GM12872 (cell line): Measurements from ENCODE around the gene AKR1C8.

Experiments used
- TF ChIP-seq, protein P1 (sequence below): IDR thresholded peaks from 3 replicates; pipeline ENCODE4 v1.5.1; 2011; ENCODE audit warnings: low read depth, mild to moderate bottlenecking, low read length, moderate library complexity; ENCODE audit not compliant: insufficient read depth

Gene AKR1C8

GRCh38 chr10:5210261-5210660, 25.3 kb upstream of the AKR1C8 start:
- TF ChIP-seq, protein P1, sequence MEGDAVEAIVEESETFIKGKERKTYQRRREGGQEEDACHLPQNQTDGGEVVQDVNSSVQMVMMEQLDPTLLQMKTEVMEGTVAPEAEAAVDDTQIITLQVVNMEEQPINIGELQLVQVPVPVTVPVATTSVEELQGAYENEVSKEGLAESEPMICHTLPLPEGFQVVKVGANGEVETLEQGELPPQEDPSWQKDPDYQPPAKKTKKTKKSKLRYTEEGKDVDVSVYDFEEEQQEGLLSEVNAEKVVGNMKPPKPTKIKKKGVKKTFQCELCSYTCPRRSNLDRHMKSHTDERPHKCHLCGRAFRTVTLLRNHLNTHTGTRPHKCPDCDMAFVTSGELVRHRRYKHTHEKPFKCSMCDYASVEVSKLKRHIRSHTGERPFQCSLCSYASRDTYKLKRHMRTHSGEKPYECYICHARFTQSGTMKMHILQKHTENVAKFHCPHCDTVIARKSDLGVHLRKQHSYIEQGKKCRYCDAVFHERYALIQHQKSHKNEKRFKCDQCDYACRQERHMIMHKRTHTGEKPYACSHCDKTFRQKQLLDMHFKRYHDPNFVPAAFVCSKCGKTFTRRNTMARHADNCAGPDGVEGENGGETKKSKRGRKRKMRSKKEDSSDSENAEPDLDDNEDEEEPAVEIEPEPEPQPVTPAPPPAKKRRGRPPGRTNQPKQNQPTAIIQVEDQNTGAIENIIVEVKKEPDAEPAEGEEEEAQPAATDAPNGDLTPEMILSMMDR = peak; percentile 46

DNA sequence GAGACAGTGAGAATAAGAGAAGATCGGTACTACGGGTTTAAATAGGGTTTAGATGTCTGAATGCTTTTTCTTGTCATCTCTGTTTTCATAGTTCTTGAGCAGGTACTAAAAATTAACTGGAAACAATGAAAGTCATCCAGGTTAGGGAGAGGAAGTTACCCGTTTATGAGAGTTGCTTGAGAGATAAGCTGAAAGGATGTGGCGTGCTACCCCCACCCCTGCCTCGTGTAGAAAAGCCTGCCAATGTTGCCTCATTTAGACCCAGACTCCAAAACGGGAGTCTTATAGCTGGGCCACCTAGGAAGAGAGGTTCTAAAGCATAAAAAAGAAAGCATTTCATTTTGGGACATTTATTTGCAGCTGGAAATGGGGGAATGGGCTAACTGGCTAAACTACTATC, 21.8 kb upstream of the AKR1C8 start:
- TF ChIP-seq, protein P1 = no peak

- TF ChIP-seq, protein P1 = 0 out of 3 replicates have a peak, but pooled peaks have one; percentile 21
Measured at GRCh38 chr10:5199398-5199797, 14.4 kb upstream of the AKR1C8 start.

GRCh38 chr10:5198386-5198785, 13.4 kb upstream of the AKR1C8 start:
- TF ChIP-seq, protein P1 = no peak

DNA sequence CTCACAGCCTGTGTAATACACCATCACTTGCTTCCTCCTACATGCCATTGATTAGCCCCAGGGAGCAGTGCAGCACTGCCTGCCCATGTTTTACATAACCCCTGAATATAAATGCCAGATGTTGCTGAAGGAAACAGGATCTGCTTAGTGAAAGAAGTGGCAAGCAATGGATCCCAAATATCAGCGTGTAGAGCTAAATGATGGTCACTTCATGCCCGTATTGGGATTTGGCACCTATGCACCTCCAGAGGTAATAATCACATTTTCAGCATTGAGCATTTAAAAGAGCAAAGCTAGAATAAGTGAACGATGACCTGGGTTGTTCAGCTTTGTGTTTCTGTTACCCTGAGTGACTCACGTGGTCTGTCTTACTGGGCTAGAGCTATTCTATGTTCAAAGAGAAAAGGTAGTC, 11.8 kb upstream of the AKR1C8 start, which contains the start of gene AKR1C4:
TSS of gene AKR1C4 (plus strand) at position 136 of the 412 bp plus-strand sequence. CDS start at position 167, 31 bp downstream.
- TF ChIP-seq, protein P1 = no peak

DNA sequence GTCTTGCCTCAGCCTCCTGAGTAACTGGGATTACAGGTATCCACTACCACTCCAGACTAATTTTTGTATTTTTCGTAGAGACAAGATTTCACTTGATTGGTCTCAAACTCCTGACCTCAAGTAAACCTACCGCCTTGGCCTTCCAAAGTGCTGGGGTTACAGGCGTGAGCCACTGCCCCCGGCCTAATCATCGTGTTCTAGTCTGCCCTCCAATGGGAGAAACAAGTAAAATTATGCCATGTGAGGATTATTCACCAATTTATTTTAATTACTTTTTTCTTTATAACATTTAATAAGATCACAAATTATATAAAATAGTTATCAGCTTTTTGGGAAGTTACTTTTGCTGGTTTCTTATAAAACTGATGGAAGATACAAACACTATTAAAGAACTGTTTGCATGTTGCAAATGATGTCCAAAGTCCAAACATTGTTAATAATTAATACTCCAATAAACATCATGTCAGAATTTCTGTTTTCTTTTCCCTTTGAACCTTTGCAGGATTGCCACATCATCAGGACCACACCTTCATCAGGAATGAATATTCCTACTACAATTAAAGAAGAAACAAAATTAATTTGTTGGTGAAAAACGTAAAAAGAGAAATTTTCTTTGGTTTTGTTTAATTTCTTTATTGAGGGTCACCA, 10.9 kb upstream of the AKR1C8 start:
- TF ChIP-seq, protein P1 = no peak

GRCh38 chr10:5194431-5194830, 9.5 kb upstream of the AKR1C8 start:
- TF ChIP-seq, protein P1 = no peak

DNA sequence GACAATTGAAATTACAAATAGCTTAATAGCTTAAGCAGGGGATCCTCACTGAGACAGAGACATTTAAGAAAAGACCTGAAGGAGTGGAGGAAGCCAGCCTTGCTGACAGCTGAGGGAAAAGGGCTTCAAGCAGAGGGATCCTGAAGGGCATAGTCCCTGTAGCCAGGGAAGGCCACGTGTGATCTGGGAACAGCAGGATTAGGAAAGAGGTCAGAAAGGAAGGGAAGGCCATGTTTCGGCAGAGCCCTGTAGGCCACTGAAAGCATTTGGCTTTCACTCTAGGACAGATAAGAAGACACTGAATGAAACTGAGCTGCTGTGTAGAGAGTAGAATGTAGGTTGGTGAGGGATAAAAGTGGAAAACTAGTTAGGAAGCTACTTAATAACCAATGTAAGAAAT, 3.4 kb upstream of the AKR1C8 start:
- TF ChIP-seq, protein P1 = no peak
